Fibroblast of lung (primary cell): ENCODE results near the gene HMGB2.

Experiments
- CTCF ChIP-seq, 2 donors: IDR thresholded peaks in 1 of 2; conservative IDR thresholded peaks in 1 of 2; 1 replicate in 1 of 2; 2 replicates in 1 of 2; pipeline ENCODE4 v1.5.1; 2011 to 2012; ENCODE audit warnings: low read length in 2 of 2, control low read depth in 1 of 2, inconsistent platforms in 1 of 2, low read depth in 1 of 2, mild to moderate bottlenecking in 1 of 2
- EZH2 ChIP-seq: IDR thresholded peaks from 2 replicates; pipeline ENCODE4 v1.5.1; 2012; ENCODE audit warnings: low read length, control low read depth, mild to moderate bottlenecking; ENCODE audit errors: missing control alignments

GRCh38 chr4:173282626-173283025, 51.5 kb downstream of the HMGB2 start:
- TF ChIP-seq CTCF (conservative IDR thresholded peaks at IDR 0.05 in 1 of 2, IDR thresholded peaks at IDR 0.05 in 1 of 2; ENCODE audit: low read depth in 1 of 2, low read length in 2 of 2), result no peak
- no peak for TF ChIP-seq EZH2
